Mucosa of stomach (tissue), 1 donor: Measurements from ENCODE around the gene KISS1R.

Source experiments
- H3K27me3 ChIP-seq: one replicate; pipeline ENCODE4 v1.7.0; 2013; ENCODE audit warnings: mild to moderate bottlenecking, low read length; ENCODE audit not compliant: control insufficient read depth, insufficient read depth
- H3K36me3 ChIP-seq: one replicate; pipeline ENCODE4 v1.7.0; 2013; ENCODE audit warnings: low read length; ENCODE audit not compliant: control insufficient read depth, insufficient read depth
- H3K4me1 ChIP-seq: one replicate; pipeline ENCODE4 v1.7.0; 2013; ENCODE audit warnings: mild to moderate bottlenecking, low read length; ENCODE audit not compliant: control insufficient read depth, insufficient read depth
- H3K4me3 ChIP-seq: one replicate; pipeline ENCODE4 v1.7.0; 2013; ENCODE audit warnings: low read length
- H3K9ac ChIP-seq: one replicate; pipeline ENCODE4 v1.7.0; 2013; ENCODE audit warnings: mild to moderate bottlenecking, low read length, moderate library complexity
- H3K9me3 ChIP-seq: one replicate; pipeline ENCODE4 v1.7.0; 2013; ENCODE audit warnings: mild to moderate bottlenecking, low read length, moderate library complexity; ENCODE audit not compliant: control insufficient read depth
- donor health status: Pancreatic carcinoma.

The KISS1R gene

DNA sequence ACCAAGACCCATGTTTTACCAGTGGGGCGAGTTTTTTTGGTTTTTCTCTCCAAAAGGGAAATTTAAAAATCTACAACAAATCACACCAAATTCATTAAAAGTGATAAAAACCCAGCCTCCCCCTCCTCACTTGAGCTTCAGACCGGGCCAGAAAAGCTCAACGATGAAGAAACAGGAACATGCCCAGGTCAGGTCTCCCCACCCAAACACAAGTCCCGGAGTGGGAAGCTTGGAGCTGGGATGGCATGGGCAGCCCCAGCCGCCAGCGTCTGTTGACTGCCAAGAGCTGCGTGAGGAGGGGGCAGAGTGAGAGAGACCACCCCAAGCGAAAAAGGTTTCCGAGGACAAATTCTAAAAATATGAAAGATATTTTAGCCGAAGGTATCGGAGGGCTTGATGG lies 20.1 kb upstream of the KISS1R start:
- no peaks in the 10 kb centered on the region for H3K36me3 ChIP-seq
- H3K4me1 ChIP-seq = peaks cover 4% of the 10 kb centered on the region
- H3K9me3 ChIP-seq = no peaks in the 10 kb centered on the region
- H3K4me3 ChIP-seq = no peak overlapping the region
- no peak overlapping the region for H3K9ac ChIP-seq
- no peaks in the 10 kb centered on the region for H3K27me3 ChIP-seq

DNA sequence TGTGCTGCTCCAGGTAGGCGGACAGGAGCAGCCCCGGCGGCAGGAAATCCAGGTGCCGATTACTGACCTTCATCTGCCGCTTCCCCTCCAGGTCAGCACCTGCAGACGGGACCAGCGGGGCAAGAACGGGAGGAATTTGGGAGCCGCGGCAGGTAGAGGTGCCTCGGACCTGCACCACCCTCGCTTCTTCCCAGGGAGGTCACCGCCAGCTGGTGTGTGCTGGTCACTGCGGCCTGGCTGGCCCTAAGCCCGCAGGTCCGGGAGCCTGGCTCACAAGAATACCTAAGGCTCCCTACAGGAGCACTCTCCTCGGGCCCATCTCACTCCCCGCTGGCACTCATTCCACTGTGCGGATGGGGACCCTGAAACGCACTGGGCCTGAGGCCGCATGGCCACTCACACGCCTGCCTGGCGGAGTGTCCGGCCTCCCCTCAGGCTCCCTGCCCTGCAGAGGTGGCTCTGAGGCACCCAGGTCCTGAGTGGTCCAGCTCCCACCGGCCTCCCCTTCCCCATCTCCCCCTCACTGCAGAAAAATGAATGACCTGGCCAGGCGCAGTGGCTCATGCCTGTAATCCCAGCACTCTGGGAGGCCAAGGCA lies 19.6 kb upstream of the KISS1R start:
- Histone ChIP-seq H3K9me3 (no peaks in the 10 kb centered on the region), H3K36me3 (no peaks in the 10 kb centered on the region), H3K9ac (no peak overlapping the region), H3K4me3 (no peak overlapping the region), H3K27me3 (no peaks in the 10 kb centered on the region), H3K4me1 (peaks cover 4% of the 10 kb centered on the region)

DNA sequence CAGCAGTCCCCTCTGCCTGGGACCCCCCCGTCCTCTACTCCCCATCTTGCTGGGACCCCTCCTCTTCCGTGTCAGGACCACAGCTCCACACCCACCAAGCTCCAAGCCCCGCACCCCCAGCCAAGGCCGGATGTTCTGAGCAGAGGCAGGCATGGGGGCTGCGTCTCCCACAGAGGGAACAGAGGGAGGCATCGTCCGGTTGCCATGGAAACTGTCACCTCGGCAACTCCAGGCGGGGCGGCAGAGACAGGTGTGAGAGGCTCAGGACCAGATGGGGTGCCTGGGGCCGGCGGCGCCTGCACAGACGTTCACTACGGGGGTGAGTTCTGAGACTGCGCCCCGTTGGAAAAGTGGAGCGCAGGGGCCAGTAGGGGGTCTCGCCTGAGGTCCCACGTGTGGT lies 18.5 kb upstream of the KISS1R start:
- Histone ChIP-seq H3K27me3 (no peaks in the 10 kb centered on the region), H3K4me1 (peaks cover 9% of the 10 kb centered on the region), H3K9me3 (no peaks in the 10 kb centered on the region), H3K36me3 (no peaks in the 10 kb centered on the region), H3K4me3 (no peak overlapping the region), H3K9ac (no peak overlapping the region)

DNA sequence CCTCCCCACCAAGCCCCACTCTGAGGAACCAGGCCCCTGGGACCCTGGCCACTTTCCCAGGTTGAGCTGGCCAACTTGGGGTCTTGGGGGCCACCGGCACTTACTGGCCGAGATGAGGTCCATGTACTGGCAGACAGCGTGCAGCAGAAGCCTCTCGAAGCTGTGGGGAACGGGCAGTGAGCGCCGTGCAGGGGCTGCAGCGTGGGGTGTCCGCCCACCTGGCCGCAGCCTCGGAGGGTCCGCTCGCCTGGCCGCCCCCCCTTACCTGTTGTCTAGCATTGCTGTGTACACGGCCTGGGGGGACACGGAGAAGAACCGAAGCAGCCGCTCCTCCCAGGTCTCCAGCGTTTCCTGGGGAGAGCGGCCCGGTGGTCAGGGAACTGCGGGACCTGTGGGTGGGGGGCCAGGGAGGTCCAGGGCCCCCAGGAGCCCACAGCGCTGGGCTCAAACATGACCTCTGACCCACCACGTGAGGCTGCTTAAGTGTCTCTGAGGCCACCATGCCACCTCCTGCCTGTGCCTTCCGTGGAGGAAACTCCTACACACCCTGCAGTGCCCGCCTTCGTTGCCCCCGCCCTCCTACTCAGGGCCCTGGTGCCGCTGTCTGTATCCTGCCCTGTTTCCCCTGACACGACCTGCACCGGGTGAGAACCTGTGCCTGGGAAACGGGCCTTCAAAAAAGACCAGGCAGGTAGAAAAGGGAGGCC lies 17.6 kb upstream of the KISS1R start:
- Histone ChIP-seq H3K27me3 (no peaks in the 10 kb centered on the region), H3K4me3 (no peak overlapping the region), H3K4me1 (peaks cover 9% of the 10 kb centered on the region), H3K9me3 (no peaks in the 10 kb centered on the region), H3K36me3 (no peaks in the 10 kb centered on the region), H3K9ac (no peak overlapping the region)

DNA sequence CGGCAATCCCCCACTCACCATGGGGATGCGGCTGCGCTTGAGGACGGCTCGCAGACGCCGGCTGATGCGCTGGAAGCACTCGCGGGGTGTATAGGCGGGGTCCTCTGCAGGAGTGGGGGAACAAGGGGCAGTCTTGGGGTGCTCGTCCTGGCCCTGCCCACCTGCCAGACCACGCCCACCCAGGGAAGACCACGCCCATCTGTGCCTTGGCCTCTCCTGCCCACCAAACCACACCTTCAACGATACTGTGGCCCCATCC lies 17.2 kb upstream of the KISS1R start:
- Histone ChIP-seq H3K27me3 (no peaks in the 10 kb centered on the region), H3K36me3 (no peaks in the 10 kb centered on the region), H3K4me3 (no peak overlapping the region), H3K9me3 (no peaks in the 10 kb centered on the region), H3K9ac (no peak overlapping the region), H3K4me1 (peaks cover 9% of the 10 kb centered on the region)

DNA sequence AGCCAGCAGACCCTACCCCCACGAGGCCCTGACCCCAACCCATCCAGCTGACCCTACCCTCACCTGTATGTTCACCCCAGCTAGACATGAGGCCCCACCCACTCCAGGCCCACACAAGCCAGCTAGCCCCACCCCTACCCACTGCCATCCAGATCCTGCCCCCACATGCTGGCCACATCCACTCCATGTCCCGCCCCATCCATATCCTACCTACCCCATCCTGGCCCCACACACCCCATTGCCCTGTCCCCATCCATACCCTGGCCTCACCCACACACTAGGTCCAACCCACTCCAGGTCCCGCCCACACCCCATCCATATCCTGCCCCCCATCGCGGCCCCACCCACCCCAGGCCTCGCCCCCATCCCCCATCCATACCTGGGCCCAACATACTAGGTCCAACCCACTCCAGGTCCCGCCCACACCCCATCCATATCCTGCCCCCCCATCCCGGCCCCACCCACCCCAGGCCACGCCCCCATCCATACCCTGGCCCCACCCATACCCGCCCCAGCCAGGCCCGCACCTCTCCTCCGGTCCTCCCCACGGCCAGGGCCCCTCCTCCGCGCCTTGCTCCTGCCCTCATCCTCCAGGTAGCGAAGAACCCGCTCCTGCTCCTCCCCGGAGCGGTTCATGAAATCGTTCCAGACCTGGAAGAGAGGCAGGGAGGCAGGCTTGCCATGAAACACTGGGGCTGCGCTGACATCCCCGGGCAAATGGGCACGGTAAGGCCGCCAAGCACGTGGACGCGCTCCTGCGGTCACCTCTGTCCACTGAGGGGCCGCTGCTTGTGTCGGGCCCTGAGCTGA lies 16.6 kb upstream of the KISS1R start:
- Histone ChIP-seq H3K36me3 (no peaks in the 10 kb centered on the region), H3K9ac (no peak overlapping the region), H3K4me1 (peaks cover 9% of the 10 kb centered on the region), H3K9me3 (no peaks in the 10 kb centered on the region), H3K27me3 (no peaks in the 10 kb centered on the region), H3K4me3 (no peak overlapping the region)

DNA sequence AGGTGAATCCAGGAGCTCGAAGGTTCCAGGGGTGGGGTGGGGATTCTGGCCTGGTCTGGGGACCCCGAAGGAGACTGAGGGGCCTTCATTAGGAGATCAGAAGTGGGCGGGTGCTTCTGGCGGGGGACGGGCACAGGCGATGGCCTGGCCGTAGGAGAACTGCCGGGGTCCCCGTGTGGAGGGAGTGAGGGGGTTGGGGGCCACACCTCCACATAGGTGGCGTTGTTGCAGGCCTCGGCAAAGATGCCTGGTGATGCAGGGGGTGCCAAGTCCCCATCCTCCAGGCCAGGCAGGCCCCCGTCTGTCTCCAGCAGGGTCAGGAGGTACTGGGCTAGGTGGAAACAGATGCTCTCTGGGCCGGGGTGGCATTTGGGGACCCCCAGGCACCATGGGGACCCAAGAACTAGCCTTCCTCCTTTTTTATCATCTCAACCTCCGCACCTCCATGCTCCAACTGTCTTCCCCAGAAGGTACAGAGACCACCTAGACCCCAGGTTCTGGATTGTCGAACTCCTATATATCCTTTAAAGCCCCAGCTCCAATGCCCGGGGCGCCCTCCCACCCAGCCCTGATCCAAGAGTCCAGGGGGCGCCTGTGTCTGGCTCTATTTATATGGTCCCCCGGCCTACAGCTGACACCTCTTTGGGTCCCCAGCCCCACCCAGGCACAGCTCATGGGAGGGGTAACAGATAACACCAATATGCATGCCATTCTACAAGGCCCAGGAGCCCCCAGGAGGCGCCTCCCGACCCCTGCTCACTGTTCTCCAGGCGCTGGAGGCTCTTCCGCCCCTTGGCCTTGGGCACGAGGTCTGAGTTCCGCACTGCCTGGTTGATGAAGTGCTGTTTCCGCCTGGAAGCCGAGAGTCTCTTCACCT lies 15.7 kb upstream of the KISS1R start:
- H3K27me3 ChIP-seq = no peaks in the 10 kb centered on the region
- no peak overlapping the region for H3K9ac ChIP-seq
- peaks cover 9% of the 10 kb centered on the region for H3K4me1 ChIP-seq
- no peak overlapping the region for H3K4me3 ChIP-seq
- H3K9me3 ChIP-seq = no peaks in the 10 kb centered on the region
- H3K36me3 ChIP-seq = no peaks in the 10 kb centered on the region

DNA sequence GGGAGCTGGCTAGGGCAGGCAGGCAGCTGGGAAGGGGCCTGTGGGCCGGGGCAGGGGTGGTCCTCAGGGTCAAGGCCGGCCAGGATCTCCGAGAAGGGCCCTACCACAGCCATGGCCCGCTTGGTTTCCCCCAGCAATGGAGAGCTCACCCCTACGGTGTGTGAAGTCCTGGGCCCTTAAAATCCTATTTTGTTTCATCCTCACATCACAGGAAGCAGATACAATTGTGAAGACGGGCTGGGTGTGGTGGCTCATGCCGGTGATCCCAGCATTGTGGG lies 15.1 kb upstream of the KISS1R start:
- H3K36me3 ChIP-seq = no peaks in the 10 kb centered on the region
- no peaks in the 10 kb centered on the region for H3K9me3 ChIP-seq
- H3K4me3 ChIP-seq = no peak overlapping the region
- no peak overlapping the region for H3K9ac ChIP-seq
- no peaks in the 10 kb centered on the region for H3K27me3 ChIP-seq
- peaks cover 9% of the 10 kb centered on the region for H3K4me1 ChIP-seq

DNA sequence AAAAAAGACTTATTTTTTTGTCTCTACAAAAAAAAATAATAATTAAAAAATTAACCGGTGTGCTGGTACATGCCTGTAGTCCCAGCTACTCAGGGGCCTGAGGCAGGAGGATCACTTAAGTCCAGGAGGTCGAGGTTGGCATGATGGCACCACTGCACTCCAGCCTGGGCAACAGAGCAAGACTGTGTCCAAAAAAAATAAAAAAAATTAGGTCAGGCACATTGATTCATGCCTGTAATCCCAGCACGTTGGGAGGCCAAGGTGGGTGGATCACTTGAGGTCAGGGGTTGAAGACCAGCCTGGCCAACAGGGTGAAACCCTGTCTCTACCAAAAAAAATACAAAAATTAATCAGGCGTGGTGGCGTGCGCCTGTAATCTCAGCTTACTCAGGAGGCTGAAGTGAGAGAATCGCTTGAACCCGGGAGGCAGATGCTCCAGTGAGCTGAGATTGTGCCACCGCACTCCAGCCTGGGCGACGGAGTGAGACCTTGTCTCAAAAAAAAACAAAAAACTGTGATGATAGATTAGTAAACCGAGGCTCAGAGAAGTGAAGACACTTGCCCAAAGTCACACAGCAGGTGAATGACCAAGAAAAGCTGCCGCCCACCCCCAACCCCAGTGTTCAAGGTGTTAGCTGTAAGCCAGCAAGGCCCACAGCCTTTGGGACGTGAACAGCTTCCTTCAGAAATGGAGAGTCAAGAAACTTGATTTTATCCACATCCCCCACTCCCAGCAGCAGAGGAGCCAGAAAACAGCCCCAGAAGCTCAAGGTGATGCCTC lies 14.5 kb upstream of the KISS1R start:
- H3K36me3 ChIP-seq = no peaks in the 10 kb centered on the region
- H3K9me3 ChIP-seq = no peaks in the 10 kb centered on the region

DNA sequence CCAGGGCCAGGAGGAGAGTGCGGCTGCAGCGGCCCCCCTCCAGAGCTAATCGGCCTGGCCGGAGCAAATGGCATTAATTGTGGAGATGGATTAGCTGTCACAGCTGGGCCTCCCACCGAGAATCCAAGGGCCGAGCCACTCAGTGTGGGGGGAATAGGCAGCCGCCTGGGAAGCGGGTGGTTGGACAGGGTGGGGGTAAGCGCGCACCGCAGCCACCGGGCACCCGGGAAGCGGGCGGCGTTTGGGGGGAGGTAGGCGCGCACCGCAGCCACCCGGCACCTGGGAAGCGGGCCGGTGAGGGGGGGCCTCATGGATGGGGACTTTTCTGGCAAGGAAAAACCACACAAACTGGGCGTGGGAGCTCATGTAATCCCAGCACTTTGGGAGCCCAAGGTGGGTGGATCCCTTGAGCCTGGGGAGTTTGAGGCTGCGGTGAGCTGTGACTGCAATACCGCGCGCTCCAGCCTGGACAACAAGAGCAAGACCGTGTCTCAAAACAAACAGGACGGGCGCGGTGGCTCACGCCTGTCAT lies 13.8 kb upstream of the KISS1R start:
- no peaks in the 10 kb centered on the region for H3K27me3 ChIP-seq
- peaks cover 17% of the 10 kb centered on the region for H3K4me1 ChIP-seq
- H3K9ac ChIP-seq = no peak overlapping the region
- H3K36me3 ChIP-seq = no peaks in the 10 kb centered on the region
- H3K4me3 ChIP-seq = no peak overlapping the region
- no peaks in the 10 kb centered on the region for H3K9me3 ChIP-seq

More for the DNA sequence above, 14.5 kb upstream of the KISS1R start:
- peaks cover 14% of the 10 kb centered on the region for H3K4me1 ChIP-seq
- no peaks in the 10 kb centered on the region for H3K27me3 ChIP-seq
- H3K9ac ChIP-seq = no peak overlapping the region
- no peak overlapping the region for H3K4me3 ChIP-seq

DNA sequence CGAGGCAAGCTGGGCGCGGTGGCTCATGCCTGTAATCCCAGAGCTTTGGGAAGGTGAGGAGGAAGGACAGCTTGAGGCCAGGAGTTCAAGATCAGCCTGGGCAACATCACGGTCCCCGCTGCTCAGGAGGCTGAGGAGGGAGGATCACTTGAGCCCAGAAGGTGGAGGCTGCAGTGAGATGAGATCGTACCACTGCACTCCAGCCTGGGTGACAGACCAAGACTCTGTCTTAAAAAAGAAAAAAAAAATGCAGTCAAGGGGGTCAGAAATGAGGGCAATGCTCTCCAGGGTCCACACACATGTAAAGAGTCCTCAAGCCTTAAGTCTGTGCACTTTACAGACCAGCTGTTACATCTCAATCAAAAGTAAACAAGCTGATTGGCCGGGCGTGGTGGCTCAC lies 12.6 kb upstream of the KISS1R start:
- Histone ChIP-seq H3K36me3 (no peaks in the 10 kb centered on the region), H3K9me3 (no peaks in the 10 kb centered on the region), H3K27me3 (no peaks in the 10 kb centered on the region), H3K4me1 (peaks cover 24% of the 10 kb centered on the region), H3K9ac (no peak overlapping the region), H3K4me3 (no peak overlapping the region)
